ENCODE results near the gene PRLR.

DNA sequence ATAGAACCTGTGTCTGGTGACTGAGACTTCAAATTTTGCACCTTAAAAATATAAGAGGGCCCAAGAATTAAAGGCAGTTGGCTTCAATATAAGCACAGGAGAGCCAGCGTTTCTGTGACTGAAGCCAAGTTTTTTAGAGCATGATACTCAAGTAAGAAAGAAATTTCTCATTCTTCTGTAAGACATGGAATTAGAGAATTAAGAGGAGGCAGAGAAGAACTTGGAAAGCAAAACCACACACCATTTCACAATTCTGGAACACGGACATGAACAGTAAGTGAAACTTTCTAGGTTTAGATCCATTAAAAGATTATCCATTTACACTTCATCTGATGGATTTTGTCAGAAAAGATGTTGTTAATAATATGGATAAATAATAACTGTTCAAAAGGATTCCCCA lies 173.6 kb downstream of the PRLR start:
- TF ChIP-seq, protein P1, sequence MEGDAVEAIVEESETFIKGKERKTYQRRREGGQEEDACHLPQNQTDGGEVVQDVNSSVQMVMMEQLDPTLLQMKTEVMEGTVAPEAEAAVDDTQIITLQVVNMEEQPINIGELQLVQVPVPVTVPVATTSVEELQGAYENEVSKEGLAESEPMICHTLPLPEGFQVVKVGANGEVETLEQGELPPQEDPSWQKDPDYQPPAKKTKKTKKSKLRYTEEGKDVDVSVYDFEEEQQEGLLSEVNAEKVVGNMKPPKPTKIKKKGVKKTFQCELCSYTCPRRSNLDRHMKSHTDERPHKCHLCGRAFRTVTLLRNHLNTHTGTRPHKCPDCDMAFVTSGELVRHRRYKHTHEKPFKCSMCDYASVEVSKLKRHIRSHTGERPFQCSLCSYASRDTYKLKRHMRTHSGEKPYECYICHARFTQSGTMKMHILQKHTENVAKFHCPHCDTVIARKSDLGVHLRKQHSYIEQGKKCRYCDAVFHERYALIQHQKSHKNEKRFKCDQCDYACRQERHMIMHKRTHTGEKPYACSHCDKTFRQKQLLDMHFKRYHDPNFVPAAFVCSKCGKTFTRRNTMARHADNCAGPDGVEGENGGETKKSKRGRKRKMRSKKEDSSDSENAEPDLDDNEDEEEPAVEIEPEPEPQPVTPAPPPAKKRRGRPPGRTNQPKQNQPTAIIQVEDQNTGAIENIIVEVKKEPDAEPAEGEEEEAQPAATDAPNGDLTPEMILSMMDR (IDR thresholded peaks at IDR 0.05; ENCODE audit: low read depth, low read length) = no peak
- TF ChIP-seq POLR2A (IDR thresholded peaks at IDR 0.05; ENCODE audit: extremely low read depth, insufficient read length) = no peak
- TF ChIP-seq MYC (IDR thresholded peaks at IDR 0.05; ENCODE audit: low read depth, low read length) = no peak
- TF ChIP-seq, protein P2, sequence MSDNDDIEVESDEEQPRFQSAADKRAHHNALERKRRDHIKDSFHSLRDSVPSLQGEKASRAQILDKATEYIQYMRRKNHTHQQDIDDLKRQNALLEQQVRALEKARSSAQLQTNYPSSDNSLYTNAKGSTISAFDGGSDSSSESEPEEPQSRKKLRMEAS (IDR thresholded peaks at IDR 0.05; ENCODE audit: low read depth, low read length) = no peak

All from NB4 (cell line).